Measurements from ENCODE around the gene LRP8. TPM values are rescaled to one million over a fixed set of nuclear protein-coding genes. Genes with fewer than 3 reads are reported as not detected.
A peak's percentile ranks its signal among the peaks of the same experiment; 100 is the strongest.

LRP8 gene
- total and polyA plus RNA-seq, 2 of the 13 experiments (the other 11 are each of a cell fraction or from before 2014, with no cell fraction given): 17.3 to 17.4 TPM

DNA sequence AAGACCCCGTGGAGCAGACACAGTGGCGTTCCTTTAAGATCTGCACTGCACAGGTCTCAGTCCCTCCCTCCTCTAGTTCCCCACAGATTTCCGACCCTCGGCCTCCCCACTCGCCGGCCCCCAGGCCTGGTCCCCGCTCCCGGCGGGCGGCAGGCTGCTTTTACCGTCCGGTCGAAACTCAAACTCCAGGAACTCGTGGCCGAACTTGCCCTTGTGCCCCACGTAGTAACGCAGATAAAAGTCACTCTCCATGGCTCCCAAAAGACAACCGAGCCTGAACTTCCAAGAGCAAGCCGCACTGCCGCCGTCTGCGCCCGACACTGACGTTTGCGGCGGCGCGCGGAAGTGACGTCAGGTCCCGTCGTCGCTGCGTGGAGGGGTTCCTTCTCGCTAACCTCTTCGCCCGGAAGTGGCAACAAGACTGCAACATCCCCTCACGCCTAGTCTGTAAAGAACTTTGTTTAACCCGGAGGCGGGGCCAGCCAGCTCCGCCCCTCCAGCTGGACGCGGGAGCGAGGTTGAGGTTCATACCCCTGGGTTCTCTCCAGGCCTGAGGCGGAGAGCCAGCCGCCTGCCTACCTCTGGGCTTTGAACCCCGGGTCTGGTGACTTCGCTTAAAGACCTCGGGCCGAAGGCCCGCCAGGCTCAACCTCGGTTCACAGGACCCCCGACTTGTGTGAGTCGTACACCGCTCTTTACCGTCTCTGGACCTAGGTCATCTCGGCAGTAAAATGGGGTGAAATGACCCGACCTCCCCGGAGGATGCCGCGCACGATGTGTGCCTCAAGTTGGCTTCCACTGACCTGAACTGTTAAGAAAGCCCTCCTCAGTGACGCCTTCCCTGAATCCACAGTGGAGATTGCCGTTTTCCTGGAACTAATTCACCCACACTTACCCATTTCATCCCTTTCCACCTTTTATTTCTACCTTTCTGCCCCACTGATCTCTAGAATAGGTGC lies 89.4 kb downstream of the LRP8 start, which contains the start of gene MAGOH (continued):
- TF ChIP-seq USF2 (IDR thresholded peaks at IDR 0.05; ENCODE audit: low read depth, low read length) (no peak), USF2 (CRISPR knock-in tag; IDR thresholded peaks at IDR 0.05; ENCODE audit: borderline replicate concordance) (no peak), ZC3H13 (CRISPR knock-in tag; IDR thresholded peaks at IDR 0.05) (no peak), GATAD1 (CRISPR knock-in tag; IDR thresholded peaks at IDR 0.05) (peak; percentile 100), XRCC5 (optimal IDR thresholded peaks at IDR 0.05; ENCODE audit: low read length) (peak; percentile 76), ZNF598 (CRISPR knock-in tag; IDR thresholded peaks at IDR 0.05; ENCODE audit: borderline replicate concordance) (0 out of 2 replicates have a peak, but pooled peaks have one; percentile 62), ZNF704 (CRISPR knock-in tag; IDR thresholded peaks at IDR 0.05; ENCODE audit: borderline replicate concordance) (peak; percentile 52), SYNCRIP (IDR thresholded peaks at IDR 0.05; ENCODE audit: insufficient read depth, low read depth, low read length) (no peak), ZBTB8A (CRISPR knock-in tag; IDR thresholded peaks at IDR 0.05; ENCODE audit: borderline replicate concordance, low read depth) (no peak), ZMAT3 (CRISPR knock-in tag; conservative IDR thresholded peaks at IDR 0.05) (0 out of 2 replicates have a peak, but pooled peaks have one; percentile 55), ZNF674 (CRISPR knock-in tag; IDR thresholded peaks at IDR 0.05; ENCODE audit: low read depth) (no peak), ZHX2 (IDR thresholded peaks at IDR 0.05; ENCODE audit: low read depth) (peak; percentile 99), ZHX2 (CRISPR knock-in tag; IDR thresholded peaks at IDR 0.05; ENCODE audit: borderline replicate concordance) (no peak), PPARG (CRISPR knock-in tag; conservative IDR thresholded peaks at IDR 0.05) (no peak; the same call in 1 of the 2 replicates), U2AF1 (optimal IDR thresholded peaks at IDR 0.05; ENCODE audit: low read depth, low read length) (peak; percentile 88), AGO1 (IDR thresholded peaks at IDR 0.05; ENCODE audit: low read depth, low read length, poor library complexity, severe bottlenecking) (peak; percentile 44), SRY (CRISPR knock-in tag; IDR thresholded peaks at IDR 0.05) (peak; percentile 59; the same call in 1 of the 2 replicates), DR1 (CRISPR knock-in tag; IDR thresholded peaks at IDR 0.05) (peak; percentile 54; the same call in 1 of the 2 replicates)
- TF ChIP-seq, protein P1, sequence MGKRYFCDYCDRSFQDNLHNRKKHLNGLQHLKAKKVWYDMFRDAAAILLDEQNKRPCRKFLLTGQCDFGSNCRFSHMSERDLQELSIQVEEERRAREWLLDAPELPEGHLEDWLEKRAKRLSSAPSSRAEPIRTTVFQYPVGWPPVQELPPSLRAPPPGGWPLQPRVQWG (CRISPR knock-in tag; IDR thresholded peaks at IDR 0.05; ENCODE audit: borderline replicate concordance, low read depth): no peak
